ENCODE measurements around the gene FYTTD1.

FYTTD1 gene

GRCh38 chr3:197794115-197794514 is 44.4 kb downstream of the FYTTD1 start:
- TF ChIP-seq ZNF274 (IDR thresholded peaks at IDR 0.05; ENCODE audit: low read depth, low read length): no peak
- H3K4me3 ChIP-seq (ENCODE audit: low read length): no peak overlapping the region

- no peak for TF ChIP-seq ZNF274 (IDR thresholded peaks at IDR 0.05; ENCODE audit: low read depth, low read length)
- no peak overlapping the region for H3K4me3 ChIP-seq (ENCODE audit: low read length)
Measured at GRCh38 chr3:197795200-197795599, 45.5 kb downstream of the FYTTD1 start.

- TF ChIP-seq ZNF274 (IDR thresholded peaks at IDR 0.05; ENCODE audit: low read depth, low read length): no peak
- H3K4me3 ChIP-seq (ENCODE audit: low read length): no peak overlapping the region
Measured at GRCh38 chr3:197796087-197796486, 46.4 kb downstream of the FYTTD1 start.

GRCh38 chr3:197798863-197799262 is 49.2 kb downstream of the FYTTD1 start:
- TF ChIP-seq ZNF274 (IDR thresholded peaks at IDR 0.05; ENCODE audit: low read depth, low read length): no peak

GRCh38 chr3:197800379-197800778 is 50.7 kb downstream of the FYTTD1 start:
- no peak overlapping the region for H3K4me3 ChIP-seq (ENCODE audit: low read length)
- TF ChIP-seq ZNF274 (IDR thresholded peaks at IDR 0.05; ENCODE audit: low read depth, low read length): no peak

More at GRCh38 chr3:197798863-197799262, 49.2 kb downstream of the FYTTD1 start:
- peak overlapping the region; percentile 38 for H3K4me3 ChIP-seq (ENCODE audit: low read length)

GRCh38 chr3:197801891-197802778 is 52.5 kb downstream of the FYTTD1 start:
- no peak for TF ChIP-seq ZNF274 (IDR thresholded peaks at IDR 0.05; ENCODE audit: low read depth, low read length)
- H3K4me3 ChIP-seq (ENCODE audit: low read length): no peak overlapping the region; the same call in 1 of the 2 replicates

GRCh38 chr3:197802779-197803459 is 53.2 kb downstream of the FYTTD1 start:
- H3K4me3 ChIP-seq (ENCODE audit: low read length): no peak overlapping the region
- TF ChIP-seq ZNF274 (IDR thresholded peaks at IDR 0.05; ENCODE audit: low read depth, low read length): no peak

GRCh38 chr3:197804511-197804910 is 54.8 kb downstream of the FYTTD1 start:
- H3K4me3 ChIP-seq (ENCODE audit: low read length): no peak overlapping the region
- TF ChIP-seq ZNF274 (IDR thresholded peaks at IDR 0.05; ENCODE audit: low read depth, low read length): no peak

DNA sequence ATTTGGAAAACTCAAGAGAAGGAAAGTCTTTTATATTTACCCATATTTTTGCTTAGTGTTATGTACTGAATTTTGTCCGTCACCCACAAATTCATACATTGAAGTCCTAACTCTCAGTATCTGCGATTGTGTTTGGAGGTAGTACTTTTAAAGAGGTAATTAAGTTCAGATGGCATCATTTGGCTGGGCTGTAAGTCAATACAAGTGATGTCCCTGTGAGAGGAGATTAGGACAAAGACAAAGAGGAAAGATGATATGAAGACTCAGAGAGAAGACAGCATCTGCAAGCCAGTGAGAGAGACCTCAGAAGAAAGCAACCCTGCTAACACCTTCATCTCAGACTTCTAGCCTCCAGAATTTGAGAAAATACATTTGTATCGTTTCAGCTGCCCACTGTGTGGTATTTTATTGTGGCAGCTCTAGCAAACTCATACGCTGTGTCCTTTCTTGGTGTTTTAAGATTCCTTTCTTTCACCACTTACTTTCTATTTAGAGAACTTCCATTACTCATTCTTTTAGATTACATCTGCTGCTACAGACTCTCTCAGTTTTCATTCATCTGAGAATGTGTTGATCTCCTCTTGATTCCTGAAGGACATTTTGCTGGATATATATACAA is 58.4 kb downstream of the FYTTD1 start:
- no peak overlapping the region for H3K4me3 ChIP-seq (ENCODE audit: low read length)
- TF ChIP-seq ZNF274 (IDR thresholded peaks at IDR 0.05; ENCODE audit: low read depth, low read length): no peak

GRCh38 chr3:197809356-197810020 is 59.8 kb downstream of the FYTTD1 start:
- no peak overlapping the region for H3K4me3 ChIP-seq (ENCODE audit: low read length)
- TF ChIP-seq ZNF274 (IDR thresholded peaks at IDR 0.05; ENCODE audit: low read depth, low read length): no peak

DNA sequence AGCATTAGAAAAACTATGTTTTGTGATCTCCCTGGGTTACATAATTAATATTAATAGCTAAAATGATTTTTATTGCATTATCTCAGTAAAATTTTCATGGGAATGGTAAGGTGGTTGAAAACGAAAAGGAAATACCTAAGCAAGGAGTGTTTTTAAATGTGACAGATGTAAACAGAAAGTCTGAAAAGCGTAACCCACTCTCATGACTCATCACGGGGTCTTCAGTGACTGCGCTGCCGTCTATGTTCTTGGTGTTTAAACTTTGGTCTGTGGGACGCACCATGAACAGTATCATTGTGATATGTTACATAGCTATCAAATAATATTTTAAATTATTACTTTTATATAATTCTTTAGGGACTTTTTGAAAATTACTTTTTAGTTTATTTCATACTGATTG is 61.2 kb downstream of the FYTTD1 start:
- no peak for TF ChIP-seq ZNF274 (IDR thresholded peaks at IDR 0.05; ENCODE audit: low read depth, low read length)
- H3K4me3 ChIP-seq (ENCODE audit: low read length): no peak overlapping the region

GRCh38 chr3:197811343-197811742 is 61.7 kb downstream of the FYTTD1 start:
- H3K4me3 ChIP-seq (ENCODE audit: low read length): no peak overlapping the region
- TF ChIP-seq ZNF274 (IDR thresholded peaks at IDR 0.05; ENCODE audit: low read depth, low read length): no peak

- H3K4me3 ChIP-seq (ENCODE audit: low read length): no peak overlapping the region
- no peak for TF ChIP-seq ZNF274 (IDR thresholded peaks at IDR 0.05; ENCODE audit: low read depth, low read length)
Measured at GRCh38 chr3:197814372-197814771, 64.7 kb downstream of the FYTTD1 start.

Measured in GM08714 (cell line).